GM21717 (cell line): Measurements from ENCODE around the gene CALN1.

Experiments
- ATAC-seq: cut with Tn5 transposase; IDR thresholded peaks from one replicate; pipeline ENCODE4 v1.9.1; 2021; ENCODE audit warnings: mild to moderate bottlenecking, moderate library complexity; ENCODE audit not compliant: unreplicated experiment

The CALN1 gene

GRCh38 chr7:72196176-72196575 is 216.0 kb downstream of the CALN1 start:
- no peak for ATAC-seq

DNA sequence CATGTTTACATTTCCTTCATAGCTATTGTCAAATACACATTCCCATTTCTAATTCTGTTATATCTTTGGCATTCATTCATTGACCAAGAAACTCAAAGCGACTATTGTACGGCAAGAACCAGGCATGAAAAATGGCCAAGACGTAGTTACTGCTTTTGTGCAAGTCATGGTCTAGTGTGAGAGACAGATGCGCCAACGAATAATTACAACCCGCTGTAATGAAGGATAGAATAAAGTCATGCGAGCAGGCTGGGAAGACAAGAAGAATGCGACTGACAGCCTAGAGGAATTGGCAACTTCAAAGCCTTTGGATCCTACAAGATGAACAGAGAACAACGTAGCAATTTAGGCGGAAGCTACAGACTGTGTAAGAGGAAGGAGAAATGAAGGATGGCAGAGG is 221.2 kb downstream of the CALN1 start:
- no peak for ATAC-seq

GRCh38 chr7:72190146-72190545 is 222.0 kb downstream of the CALN1 start:
- ATAC-seq = no peak

DNA sequence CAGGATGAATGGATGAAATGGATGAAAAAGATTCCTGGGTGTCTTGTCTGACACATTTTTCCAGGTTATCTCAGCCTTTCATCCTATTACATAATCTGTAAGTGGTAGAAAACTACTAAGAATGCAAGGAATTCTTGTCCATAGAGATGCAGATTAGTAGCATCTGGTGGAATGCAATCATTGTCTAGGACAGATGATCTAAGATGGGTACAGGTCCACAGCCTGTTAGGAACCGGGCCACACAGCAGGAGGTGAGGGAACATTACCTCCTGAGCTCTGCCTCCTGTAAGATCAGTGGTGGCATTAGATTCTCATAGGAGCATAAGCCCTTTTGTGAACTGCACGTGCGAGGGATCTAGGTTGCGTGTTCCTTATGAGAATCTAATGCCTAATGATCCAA is 225.0 kb downstream of the CALN1 start:
- ATAC-seq = no peak

DNA sequence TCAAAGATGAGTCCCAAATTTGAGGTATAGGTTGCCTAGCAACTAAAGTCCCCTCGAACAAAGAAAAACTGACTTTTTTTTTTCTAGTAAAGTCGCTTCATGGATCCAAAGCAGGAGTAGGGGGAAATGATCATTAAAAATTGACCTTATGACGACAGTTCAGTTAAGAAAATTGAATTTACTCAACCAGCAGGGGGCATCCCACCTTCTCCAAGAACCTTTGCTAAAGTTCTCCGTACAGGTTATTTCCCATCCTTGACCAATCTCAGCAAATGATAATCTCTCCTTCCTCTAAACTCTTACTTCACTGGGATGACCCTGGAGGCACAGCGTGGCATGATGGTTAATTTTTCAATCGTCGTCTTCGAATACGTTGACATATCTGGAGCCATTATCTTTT is 228.3 kb downstream of the CALN1 start:
- ATAC-seq = no peak

DNA sequence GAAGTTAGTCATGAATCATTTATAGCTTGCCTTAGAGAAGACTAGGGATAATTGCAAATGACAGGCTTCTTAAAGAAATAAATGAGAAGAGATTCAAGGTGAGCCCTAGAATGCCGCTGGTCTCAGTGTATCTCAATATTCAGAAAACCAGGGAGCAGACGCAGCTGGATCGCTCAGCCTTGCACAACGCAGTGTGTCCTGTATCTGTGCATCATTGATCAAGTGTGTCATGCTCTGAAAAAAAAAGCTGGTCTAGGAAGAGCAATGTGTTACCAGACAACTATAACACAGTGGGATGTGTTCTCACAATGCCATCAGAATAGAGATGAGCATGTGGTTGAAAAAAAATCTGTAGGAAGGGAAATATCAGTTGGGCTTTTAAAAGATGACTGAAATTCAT is 230.1 kb downstream of the CALN1 start:
- ATAC-seq = no peak

- no peak for ATAC-seq
Observed at GRCh38 chr7:72176875-72177274, 235.3 kb downstream of the CALN1 start.

- ATAC-seq = no peak
Observed at GRCh38 chr7:72170475-72170874, 241.7 kb downstream of the CALN1 start.

- ATAC-seq = no peak
Observed at GRCh38 chr7:72163271-72163670, 248.9 kb downstream of the CALN1 start.

- no peak for ATAC-seq
Observed at GRCh38 chr7:72161534-72161933, 250.6 kb downstream of the CALN1 start.

GRCh38 chr7:72159911-72160310 is 252.2 kb downstream of the CALN1 start:
- no peak for ATAC-seq

- ATAC-seq = no peak
Observed at GRCh38 chr7:72156671-72157070, 255.5 kb downstream of the CALN1 start.

- ATAC-seq = no peak
Observed at GRCh38 chr7:72153132-72153512, 259.0 kb downstream of the CALN1 start.

DNA sequence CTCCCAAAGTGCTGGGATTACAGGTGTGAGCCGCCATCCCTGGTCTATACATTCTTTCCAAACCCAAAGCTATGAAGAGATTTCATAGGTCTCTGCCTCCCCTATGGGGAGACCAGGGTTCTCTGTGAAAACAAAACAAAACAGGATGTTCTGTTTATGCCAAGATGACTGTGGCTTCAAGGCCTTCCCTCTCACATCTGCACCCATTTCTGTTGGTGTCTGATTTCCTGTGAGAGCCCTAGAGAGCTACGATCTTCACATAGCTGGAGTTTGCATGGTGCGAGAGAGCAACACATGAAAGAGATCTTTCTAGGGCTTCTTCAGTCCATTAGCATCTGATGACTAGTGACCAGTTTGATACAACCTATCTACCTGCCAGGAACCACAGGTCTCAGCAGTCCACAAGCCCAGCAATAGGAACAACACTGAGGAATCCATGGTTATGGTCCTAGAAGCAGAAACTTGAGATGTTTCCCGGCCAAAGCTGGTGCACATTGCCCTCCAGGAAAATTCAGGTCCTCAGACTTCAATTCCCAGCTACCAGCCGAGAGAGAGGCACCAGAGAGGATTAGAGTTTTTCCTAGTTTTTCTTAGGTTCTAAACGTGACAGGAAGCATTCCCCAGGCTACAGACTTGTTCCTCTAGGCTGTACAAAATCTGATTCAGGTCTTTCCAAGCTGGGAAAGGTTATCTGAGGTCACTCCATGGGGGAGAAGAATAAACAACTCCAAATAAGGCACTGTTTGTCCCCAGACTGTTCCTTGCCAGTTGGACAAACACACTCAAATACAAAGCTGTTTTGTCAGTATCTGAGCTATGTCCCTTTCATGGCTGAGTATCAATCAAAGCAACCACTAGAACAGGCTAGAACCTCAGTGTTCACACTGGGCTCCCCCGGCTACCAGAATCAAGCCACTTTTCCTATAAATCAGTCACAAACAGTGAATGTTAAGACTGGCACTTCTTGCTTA is 259.7 kb downstream of the CALN1 start:
- ATAC-seq = no peak

DNA sequence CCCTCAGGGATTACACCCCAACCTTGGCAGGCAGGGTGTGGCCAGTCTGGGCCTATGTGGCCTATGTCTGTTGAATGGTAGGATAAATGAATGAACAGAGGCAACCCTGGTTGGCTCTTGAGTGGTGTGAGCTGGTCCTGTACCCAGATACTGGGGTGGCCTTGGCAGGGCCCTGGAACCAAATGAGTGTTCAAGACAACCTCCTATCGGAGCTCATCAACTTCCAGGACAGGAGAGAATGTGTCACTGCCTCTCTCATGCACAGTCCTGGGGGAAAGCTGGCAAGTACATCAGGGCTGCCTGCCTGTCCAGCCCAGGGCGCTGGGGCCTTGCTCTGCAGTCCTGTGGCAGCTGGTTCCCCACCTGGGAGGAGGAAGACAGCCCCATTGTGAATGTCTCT is 271.6 kb downstream of the CALN1 start:
- no peak for ATAC-seq

GRCh38 chr7:72127136-72127535 is 285.0 kb downstream of the CALN1 start:
- ATAC-seq = no peak

GRCh38 chr7:72123913-72124312 is 288.2 kb downstream of the CALN1 start:
- ATAC-seq = no peak

- ATAC-seq = no peak
Observed at GRCh38 chr7:72118366-72118765, 293.8 kb downstream of the CALN1 start.

- no peak for ATAC-seq
Observed at GRCh38 chr7:72114129-72114528, 298.0 kb downstream of the CALN1 start.

DNA sequence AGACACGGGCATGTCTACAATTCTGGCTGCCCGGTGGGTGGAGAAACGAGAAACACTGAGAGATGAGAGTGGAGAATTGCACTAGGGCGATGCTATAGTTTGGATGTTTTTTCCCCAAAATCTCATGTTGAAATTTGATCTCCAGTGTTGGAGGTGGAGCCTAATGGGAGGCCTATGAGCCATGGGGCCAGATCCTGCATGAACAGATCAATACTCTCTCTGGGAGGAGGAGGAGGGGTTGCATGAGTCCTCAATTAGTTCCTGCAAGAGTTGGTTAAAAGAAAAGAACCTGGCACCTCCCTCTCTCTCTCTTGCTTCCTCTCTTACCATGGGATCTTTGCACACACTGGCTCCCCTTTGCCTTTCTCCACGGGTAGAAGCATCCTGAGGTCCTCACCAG is 299.1 kb downstream of the CALN1 start:
- no peak for ATAC-seq

DNA sequence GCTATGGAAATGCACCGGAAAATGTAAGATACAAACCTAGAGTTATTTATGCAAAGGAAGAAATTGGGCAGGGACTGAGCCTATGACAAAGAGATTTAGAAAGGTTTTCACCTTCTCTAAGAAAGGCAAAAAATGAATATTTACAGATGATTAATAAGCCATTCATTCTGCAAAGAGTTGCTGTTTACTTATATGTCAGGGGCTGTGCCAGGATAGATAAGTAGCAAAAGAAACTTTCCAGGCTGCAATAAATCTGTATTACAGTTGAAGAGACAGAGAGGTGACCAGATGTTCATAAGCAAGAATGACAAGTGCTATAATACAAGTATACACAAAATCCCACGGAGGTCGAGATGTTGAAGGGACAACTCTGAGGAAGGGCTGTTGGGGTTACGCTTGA is 299.6 kb downstream of the CALN1 start:
- ATAC-seq = no peak

GRCh38 chr7:72111086-72111485 is 301.1 kb downstream of the CALN1 start:
- ATAC-seq = no peak

DNA sequence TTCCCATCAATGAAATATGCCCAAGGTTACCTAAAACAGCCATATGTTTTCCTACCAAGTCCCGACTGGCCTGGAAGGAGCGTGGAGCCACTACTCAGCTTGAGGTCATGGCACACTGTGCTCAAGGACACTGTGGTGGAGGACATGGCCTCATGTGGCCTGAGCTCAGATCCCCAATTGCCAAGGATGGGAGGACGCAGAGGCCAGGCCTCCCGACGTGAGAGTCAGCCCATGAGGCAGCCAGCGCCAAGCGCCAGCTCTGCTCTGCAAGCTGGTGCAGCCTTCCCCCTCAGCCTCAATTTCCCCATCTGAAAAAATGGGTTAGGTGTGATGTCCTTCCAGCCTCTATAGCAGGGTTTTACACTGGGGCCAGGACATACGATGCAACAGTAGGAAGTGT is 302.6 kb downstream of the CALN1 start:
- ATAC-seq = no peak
